Astrocyte of the cerebellum (primary cell): ENCODE results near the gene TMEM187.

Experiments
- DNase-seq: peaks from one replicate; pipeline ENCODE4 v3.0.0-alpha.2; 2011; ENCODE audit warnings: low read depth
- H3K4me3 ChIP-seq: 2 replicates; pipeline ENCODE4 v1.5.1; 2011; ENCODE audit warnings: mild to moderate bottlenecking, low read depth, low read length, moderate library complexity
- CTCF ChIP-seq: IDR thresholded peaks from 2 replicates; pipeline ENCODE4 v1.5.1; 2012; ENCODE audit warnings: low read length, low read depth, moderate library complexity, mild to moderate bottlenecking; ENCODE audit errors: missing control alignments
- in situ Hi-C: cut with HindIII; loops from 2 replicates; pipeline ENCODE4 v1.10.0; 2017; ENCODE audit warnings: low sequenced_read_pairs

Gene TMEM187

GRCh38 chrX:153995504-153995903, 22.9 kb downstream of the TMEM187 start:
- no peak for TF ChIP-seq CTCF
- H3K4me3 ChIP-seq = no peak overlapping the region
- in situ Hi-C loops = no loop called here
- no peak for DNase-seq

DNA sequence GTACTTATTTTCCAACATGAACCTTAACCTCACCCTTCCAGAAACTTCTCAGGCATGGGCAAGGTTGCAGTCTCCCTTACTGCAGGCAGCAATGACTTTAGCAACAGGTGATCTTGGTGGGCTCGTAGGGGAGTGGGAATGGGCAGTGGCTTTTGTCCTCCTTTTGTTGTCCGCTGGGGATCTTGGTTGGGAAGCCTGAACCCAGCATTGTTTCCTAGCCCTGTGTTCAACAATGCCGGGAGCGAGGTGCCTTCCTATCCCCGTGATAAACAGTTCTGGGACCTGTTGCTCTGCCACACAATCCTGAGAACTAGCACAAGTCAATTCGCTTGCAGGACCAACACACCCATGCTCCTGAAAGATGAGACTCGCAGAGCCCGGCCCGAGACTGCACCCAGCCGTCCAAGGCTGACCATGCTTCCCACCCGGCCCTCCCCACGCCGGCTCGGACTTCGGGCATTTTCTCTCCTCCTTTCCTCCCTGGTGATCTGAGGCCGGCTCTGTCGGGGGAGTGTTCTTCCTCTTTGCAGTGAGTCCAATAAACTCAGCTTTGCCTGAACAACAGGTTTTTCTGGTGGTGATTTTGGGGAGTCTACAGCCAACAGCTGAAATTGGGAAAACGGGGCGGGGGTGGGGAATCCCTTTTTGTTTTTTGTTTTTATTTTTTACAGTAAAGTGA, 26.9 kb downstream of the TMEM187 start:
- H3K4me3 ChIP-seq = no peak overlapping the region

GRCh38 chrX:154000051-154000450, 27.5 kb downstream of the TMEM187 start:
- in situ Hi-C loops = no loop called here
- H3K4me3 ChIP-seq = no peak overlapping the region
- TF ChIP-seq CTCF = no peak
- no peak for DNase-seq

More for the DNA sequence above, 26.9 kb downstream of the TMEM187 start:
- no peak for TF ChIP-seq CTCF
- in situ Hi-C loops = no loop called here
- DNase-seq = no peak

DNA sequence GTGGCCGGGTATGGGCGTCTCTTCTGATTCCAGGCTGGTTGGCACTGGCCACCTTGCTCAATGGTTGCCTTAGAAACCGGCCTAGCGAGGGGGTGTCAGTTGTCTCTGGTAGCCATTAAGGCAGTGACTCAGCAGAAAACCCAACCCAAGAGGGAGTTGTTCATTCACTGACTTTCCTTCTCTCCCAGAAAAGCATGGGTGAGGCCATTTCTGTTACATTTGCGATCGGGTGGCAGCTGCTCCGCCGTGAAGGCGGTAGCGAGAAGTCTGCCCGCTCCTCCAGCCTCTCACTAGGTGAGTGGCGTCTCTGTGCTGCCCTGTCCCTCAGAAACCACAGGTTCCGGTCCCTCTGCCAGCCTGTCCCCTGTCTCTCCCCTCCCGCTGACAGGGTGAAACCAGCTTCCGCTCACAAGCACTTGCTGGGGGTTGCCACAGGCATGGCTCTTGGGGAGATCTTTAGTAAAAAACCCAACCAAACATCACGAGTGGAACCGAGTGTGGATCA, 29.7 kb downstream of the TMEM187 start:
- TF ChIP-seq CTCF = no peak
- H3K4me3 ChIP-seq = no peak overlapping the region
- in situ Hi-C loops = no loop called here
- DNase-seq = no peak

- no peak overlapping the region for H3K4me3 ChIP-seq
- no peak for DNase-seq
- TF ChIP-seq CTCF = no peak
- in situ Hi-C loops = no loop called here
These were observed 31.8 kb downstream of the TMEM187 start for GRCh38 chrX:154004315-154004714.

DNA sequence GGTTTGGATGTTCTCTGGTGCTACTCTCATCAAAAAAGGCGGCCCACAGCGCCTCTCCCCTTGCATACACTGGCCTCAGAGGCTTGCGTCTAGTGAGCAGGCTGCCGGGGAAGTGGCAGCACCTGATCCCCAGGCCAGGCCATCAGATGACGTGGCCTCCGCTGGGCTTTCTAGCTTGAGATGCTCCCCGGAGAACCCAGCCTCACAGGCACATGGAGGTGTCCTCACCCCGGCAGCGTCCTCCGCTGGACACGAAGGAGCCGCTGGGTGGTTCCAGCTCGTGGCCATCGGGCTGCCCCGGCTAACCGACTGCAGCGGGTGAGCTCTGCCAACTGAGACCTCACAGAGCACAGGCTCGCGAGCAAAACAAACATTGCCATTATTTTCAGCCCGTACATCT, 34.4 kb downstream of the TMEM187 start:
- TF ChIP-seq CTCF = no peak
- no peak overlapping the region for H3K4me3 ChIP-seq
- DNase-seq = no peak
- in situ Hi-C loops = no loop called here
